ENCODE measurements around the gene C15orf39. TPM values are rescaled to one million over a fixed set of nuclear protein-coding genes. Genes with fewer than 3 reads are reported as not detected.

C15orf39 gene
- total and polyA plus RNA-seq, 2 of the 13 experiments (the other 11 are each of a cell fraction or from before 2014, with no cell fraction given): 6.2 to 13.5 TPM

DNA sequence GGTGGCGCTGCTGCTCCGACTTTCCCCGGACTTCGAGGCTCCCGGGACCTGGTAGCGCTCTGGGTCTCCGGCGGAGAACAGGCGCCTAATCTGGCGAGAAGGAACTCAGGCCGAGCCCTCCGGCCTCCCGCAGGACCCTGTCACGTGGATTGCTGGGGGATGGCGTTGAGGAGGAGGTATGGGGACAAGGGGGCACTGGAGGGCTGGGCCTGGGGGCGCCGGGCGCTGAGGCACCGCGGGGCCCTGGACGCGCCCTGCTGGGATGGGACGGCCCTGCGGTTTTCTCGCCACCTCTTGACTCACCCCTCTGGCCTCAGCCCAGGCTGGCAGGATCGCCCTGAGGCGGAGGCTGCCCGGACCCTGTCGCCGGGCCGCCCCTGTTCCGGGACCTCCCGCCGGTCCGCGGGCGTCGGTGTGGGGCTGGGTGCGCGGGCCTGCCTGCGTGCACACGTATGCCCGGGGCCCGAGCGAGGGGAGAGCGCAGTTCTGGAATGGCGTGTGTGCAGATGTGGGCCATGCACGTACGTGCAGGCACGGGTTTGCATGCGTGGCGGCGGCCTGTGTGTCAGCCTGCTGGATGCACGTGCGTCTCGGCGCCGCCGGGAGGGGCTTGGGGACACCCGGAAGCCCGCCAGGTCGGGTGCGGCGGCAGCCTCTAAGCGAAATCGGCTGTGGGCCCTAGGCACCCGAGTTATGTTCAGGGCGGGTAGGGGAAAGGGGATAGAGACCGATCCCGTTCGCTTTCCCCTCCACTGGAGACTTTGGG lies 752 bp downstream of the C15orf39 start (continued):
- TF ChIP-seq, protein P1, sequence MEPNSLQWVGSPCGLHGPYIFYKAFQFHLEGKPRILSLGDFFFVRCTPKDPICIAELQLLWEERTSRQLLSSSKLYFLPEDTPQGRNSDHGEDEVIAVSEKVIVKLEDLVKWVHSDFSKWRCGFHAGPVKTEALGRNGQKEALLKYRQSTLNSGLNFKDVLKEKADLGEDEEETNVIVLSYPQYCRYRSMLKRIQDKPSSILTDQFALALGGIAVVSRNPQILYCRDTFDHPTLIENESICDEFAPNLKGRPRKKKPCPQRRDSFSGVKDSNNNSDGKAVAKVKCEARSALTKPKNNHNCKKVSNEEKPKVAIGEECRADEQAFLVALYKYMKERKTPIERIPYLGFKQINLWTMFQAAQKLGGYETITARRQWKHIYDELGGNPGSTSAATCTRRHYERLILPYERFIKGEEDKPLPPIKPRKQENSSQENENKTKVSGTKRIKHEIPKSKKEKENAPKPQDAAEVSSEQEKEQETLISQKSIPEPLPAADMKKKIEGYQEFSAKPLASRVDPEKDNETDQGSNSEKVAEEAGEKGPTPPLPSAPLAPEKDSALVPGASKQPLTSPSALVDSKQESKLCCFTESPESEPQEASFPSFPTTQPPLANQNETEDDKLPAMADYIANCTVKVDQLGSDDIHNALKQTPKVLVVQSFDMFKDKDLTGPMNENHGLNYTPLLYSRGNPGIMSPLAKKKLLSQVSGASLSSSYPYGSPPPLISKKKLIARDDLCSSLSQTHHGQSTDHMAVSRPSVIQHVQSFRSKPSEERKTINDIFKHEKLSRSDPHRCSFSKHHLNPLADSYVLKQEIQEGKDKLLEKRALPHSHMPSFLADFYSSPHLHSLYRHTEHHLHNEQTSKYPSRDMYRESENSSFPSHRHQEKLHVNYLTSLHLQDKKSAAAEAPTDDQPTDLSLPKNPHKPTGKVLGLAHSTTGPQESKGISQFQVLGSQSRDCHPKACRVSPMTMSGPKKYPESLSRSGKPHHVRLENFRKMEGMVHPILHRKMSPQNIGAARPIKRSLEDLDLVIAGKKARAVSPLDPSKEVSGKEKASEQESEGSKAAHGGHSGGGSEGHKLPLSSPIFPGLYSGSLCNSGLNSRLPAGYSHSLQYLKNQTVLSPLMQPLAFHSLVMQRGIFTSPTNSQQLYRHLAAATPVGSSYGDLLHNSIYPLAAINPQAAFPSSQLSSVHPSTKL (CRISPR knock-in tag; IDR thresholded peaks at IDR 0.05): peak; percentile 39; the same call in 1 of the 2 replicates
- TF ChIP-seq ZNF556 (CRISPR knock-in tag; IDR thresholded peaks at IDR 0.05; ENCODE audit: borderline replicate concordance): 0 out of 2 replicates have a peak, but pooled peaks have one; percentile 32
- no peak for TF ChIP-seq ZNF34 (CRISPR knock-in tag; IDR thresholded peaks at IDR 0.05; ENCODE audit: borderline replicate concordance)
- 0 out of 2 replicates have a peak, but pooled peaks have one; percentile 55 for TF ChIP-seq ARID2 (CRISPR knock-in tag; IDR thresholded peaks at IDR 0.05; ENCODE audit: borderline replicate concordance)
- TF ChIP-seq, protein P2, sequence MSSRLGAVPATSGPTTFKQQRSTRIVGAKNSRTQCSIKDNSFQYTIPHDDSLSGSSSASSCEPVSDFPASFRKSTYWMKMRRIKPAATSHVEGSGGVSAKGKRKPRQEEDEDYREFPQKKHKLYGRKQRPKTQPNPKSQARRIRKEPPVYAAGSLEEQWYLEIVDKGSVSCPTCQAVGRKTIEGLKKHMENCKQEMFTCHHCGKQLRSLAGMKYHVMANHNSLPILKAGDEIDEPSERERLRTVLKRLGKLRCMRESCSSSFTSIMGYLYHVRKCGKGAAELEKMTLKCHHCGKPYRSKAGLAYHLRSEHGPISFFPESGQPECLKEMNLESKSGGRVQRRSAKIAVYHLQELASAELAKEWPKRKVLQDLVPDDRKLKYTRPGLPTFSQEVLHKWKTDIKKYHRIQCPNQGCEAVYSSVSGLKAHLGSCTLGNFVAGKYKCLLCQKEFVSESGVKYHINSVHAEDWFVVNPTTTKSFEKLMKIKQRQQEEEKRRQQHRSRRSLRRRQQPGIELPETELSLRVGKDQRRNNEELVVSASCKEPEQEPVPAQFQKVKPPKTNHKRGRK (CRISPR knock-in tag; IDR thresholded peaks at IDR 0.05): no peak
- TF ChIP-seq, protein P3, sequence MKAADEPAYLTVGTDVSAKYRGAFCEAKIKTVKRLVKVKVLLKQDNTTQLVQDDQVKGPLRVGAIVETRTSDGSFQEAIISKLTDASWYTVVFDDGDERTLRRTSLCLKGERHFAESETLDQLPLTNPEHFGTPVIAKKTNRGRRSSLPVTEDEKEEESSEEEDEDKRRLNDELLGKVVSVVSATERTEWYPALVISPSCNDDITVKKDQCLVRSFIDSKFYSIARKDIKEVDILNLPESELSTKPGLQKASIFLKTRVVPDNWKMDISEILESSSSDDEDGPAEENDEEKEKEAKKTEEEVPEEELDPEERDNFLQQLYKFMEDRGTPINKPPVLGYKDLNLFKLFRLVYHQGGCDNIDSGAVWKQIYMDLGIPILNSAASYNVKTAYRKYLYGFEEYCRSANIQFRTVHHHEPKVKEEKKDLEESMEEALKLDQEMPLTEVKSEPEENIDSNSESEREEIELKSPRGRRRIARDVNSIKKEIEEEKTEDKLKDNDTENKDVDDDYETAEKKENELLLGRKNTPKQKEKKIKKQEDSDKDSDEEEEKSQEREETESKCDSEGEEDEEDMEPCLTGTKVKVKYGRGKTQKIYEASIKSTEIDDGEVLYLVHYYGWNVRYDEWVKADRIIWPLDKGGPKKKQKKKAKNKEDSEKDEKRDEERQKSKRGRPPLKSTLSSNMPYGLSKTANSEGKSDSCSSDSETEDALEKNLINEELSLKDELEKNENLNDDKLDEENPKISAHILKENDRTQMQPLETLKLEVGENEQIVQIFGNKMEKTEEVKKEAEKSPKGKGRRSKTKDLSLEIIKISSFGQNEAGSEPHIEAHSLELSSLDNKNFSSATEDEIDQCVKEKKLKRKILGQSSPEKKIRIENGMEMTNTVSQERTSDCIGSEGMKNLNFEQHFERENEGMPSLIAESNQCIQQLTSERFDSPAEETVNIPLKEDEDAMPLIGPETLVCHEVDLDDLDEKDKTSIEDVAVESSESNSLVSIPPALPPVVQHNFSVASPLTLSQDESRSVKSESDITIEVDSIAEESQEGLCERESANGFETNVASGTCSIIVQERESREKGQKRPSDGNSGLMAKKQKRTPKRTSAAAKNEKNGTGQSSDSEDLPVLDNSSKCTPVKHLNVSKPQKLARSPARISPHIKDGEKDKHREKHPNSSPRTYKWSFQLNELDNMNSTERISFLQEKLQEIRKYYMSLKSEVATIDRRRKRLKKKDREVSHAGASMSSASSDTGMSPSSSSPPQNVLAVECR (CRISPR knock-in tag; IDR thresholded peaks at IDR 0.05; ENCODE audit: borderline replicate concordance): peak; percentile 79
- TF ChIP-seq, protein P4, sequence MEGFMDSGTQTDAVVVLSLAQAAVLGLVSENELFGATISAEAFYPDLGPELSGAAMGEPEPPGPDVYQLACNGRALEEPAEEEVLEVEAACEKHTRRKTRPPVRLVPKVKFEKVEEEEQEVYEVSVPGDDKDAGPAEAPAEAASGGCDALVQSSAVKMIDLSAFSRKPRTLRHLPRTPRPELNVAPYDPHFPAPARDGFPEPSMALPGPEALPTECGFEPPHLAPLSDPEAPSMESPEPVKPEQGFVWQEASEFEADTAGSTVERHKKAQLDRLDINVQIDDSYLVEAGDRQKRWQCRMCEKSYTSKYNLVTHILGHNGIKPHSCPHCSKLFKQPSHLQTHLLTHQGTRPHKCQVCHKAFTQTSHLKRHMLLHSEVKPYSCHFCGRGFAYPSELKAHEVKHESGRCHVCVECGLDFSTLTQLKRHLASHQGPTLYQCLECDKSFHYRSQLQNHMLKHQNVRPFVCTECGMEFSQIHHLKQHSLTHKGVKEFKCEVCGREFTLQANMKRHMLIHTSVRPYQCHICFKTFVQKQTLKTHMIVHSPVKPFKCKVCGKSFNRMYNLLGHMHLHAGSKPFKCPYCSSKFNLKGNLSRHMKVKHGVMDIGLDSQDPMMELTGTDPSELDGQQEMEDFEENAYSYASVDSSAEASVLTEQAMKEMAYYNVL (CRISPR knock-in tag; IDR thresholded peaks at IDR 0.05; ENCODE audit: borderline replicate concordance): no peak
- TF ChIP-seq LCORL (IDR thresholded peaks at IDR 0.05): no peak
- TF ChIP-seq LCORL (CRISPR knock-in tag; IDR thresholded peaks at IDR 0.05): no peak
- TF ChIP-seq ZNF550 (CRISPR knock-in tag; IDR thresholded peaks at IDR 0.05; ENCODE audit: borderline replicate concordance): 0 out of 2 replicates have a peak, but pooled peaks have one; percentile 24
- TF ChIP-seq ZSCAN21 (CRISPR knock-in tag; IDR thresholded peaks at IDR 0.05; ENCODE audit: borderline replicate concordance): peak; percentile 63; the same call in 1 of the 2 replicates
- TF ChIP-seq SP2 (CRISPR knock-in tag; IDR thresholded peaks at IDR 0.05): no peak
- TF ChIP-seq HNF4A (CRISPR knock-in tag; IDR thresholded peaks at IDR 0.05): no peak
- TF ChIP-seq ZNF138 (CRISPR knock-in tag; IDR thresholded peaks at IDR 0.05; ENCODE audit: low read depth): 0 out of 2 replicates have a peak, but pooled peaks have one; percentile 3
- peak; percentile 46; the same call in 1 of the 2 replicates for TF ChIP-seq IRX3 (CRISPR knock-in tag; IDR thresholded peaks at IDR 0.05; ENCODE audit: borderline replicate concordance, low read depth)
- TF ChIP-seq MYC (CRISPR knock-in tag; IDR thresholded peaks at IDR 0.05; ENCODE audit: borderline replicate concordance): peak; percentile 93

All from HepG2 (cell line).